HG03175 (cell line): Measurements from ENCODE around the gene PTPN1.
"Not testable (repeated sequence)": the region's sequence is repeated elsewhere in the genome, so short reads cannot be mapped to it uniquely, and the experiment has no call there.

Experiments
- ATAC-seq: cut with Tn5 transposase; IDR thresholded peaks from one replicate; pipeline ENCODE4 v1.9.1; 2021; ENCODE audit warnings: mild to moderate bottlenecking, moderate library complexity; ENCODE audit not compliant: unreplicated experiment

The PTPN1 gene

GRCh38 chr20:50602432-50603088 is 92.4 kb downstream of the PTPN1 start:
- no peak for ATAC-seq

GRCh38 chr20:50604451-50604850 is 94.3 kb downstream of the PTPN1 start:
- no peak for ATAC-seq

- ATAC-seq: no peak
Measured at GRCh38 chr20:50605136-50605535, 95.0 kb downstream of the PTPN1 start.

- no peak for ATAC-seq
Measured at GRCh38 chr20:50607436-50607835, 97.3 kb downstream of the PTPN1 start.

- ATAC-seq: no peak
Measured at GRCh38 chr20:50607850-50608749, 97.9 kb downstream of the PTPN1 start.

GRCh38 chr20:50608750-50609104 is 98.5 kb downstream of the PTPN1 start:
- no peak for ATAC-seq

- ATAC-seq: no peak
Measured at GRCh38 chr20:50609438-50609989, 99.3 kb downstream of the PTPN1 start.

- ATAC-seq: no peak
Measured at GRCh38 chr20:50610212-50610718, 100.1 kb downstream of the PTPN1 start.

- no peak for ATAC-seq
Measured at GRCh38 chr20:50611128-50611810, 101.1 kb downstream of the PTPN1 start.

- ATAC-seq: no peak
Measured at GRCh38 chr20:50613438-50614169, 103.4 kb downstream of the PTPN1 start.

- no peak for ATAC-seq
Measured at GRCh38 chr20:50615407-50615806, 105.2 kb downstream of the PTPN1 start.

- ATAC-seq: no peak
Measured at GRCh38 chr20:50617022-50617421, 106.8 kb downstream of the PTPN1 start.

- ATAC-seq: no peak
Measured at GRCh38 chr20:50618537-50618936, 108.4 kb downstream of the PTPN1 start.

- ATAC-seq: not testable (repeated sequence)
Measured at GRCh38 chr20:50620459-50620858, 110.3 kb downstream of the PTPN1 start.

GRCh38 chr20:50621068-50621665 is 111.0 kb downstream of the PTPN1 start:
- no peak for ATAC-seq

GRCh38 chr20:50624351-50625016 is 114.3 kb downstream of the PTPN1 start:
- ATAC-seq: no peak

- no peak for ATAC-seq
Measured at GRCh38 chr20:50625986-50626677, 115.9 kb downstream of the PTPN1 start.

GRCh38 chr20:50627747-50628146 is 117.6 kb downstream of the PTPN1 start:
- no peak for ATAC-seq

- ATAC-seq: no peak
Measured at GRCh38 chr20:50628332-50628731, 118.1 kb downstream of the PTPN1 start.
